DMS53 (cell line): ENCODE measurements around the gene SS18.

Source experiments
- DNase-seq: peaks from one replicate; lab custom pipeline; 2025; lab: John Stamatoyannopoulos, UW

The SS18 gene

GRCh38 chr18:26002375-26002910 lies 88.0 kb downstream of the SS18 start:
- DNase-seq: no peak

GRCh38 chr18:25998461-25998860 lies 92.0 kb downstream of the SS18 start:
- DNase-seq: peak; percentile 58

GRCh38 chr18:25992566-25992965 lies 97.8 kb downstream of the SS18 start:
- DNase-seq: no peak

GRCh38 chr18:25990473-25990872 lies 99.9 kb downstream of the SS18 start:
- DNase-seq: no peak

- DNase-seq: no peak
Observed at GRCh38 chr18:25985707-25986394, 104.6 kb downstream of the SS18 start.

- no peak for DNase-seq
Observed at GRCh38 chr18:25983730-25984129, 106.7 kb downstream of the SS18 start.

- no peak for DNase-seq
Observed at GRCh38 chr18:25982961-25983360, 107.5 kb downstream of the SS18 start.

- no peak for DNase-seq
Observed at GRCh38 chr18:25982153-25982552, 108.3 kb downstream of the SS18 start.

- no peak for DNase-seq
Observed at GRCh38 chr18:25979369-25980040, 110.9 kb downstream of the SS18 start.

GRCh38 chr18:25976554-25976953 lies 113.9 kb downstream of the SS18 start:
- no peak for DNase-seq

GRCh38 chr18:25974630-25975077 lies 115.8 kb downstream of the SS18 start:
- DNase-seq: no peak
